Fibroblast of skin of right biceps (primary cell): ENCODE results near the gene TRMT10B.
"Not testable (repeated sequence)": the region's sequence is repeated elsewhere in the genome, so short reads cannot be mapped to it uniquely, and the experiment has no call there.

Experiments
- DNase-seq: peaks from one replicate; pipeline ENCODE4 v3.0.0-alpha.2; 2013

The TRMT10B gene

DNA sequence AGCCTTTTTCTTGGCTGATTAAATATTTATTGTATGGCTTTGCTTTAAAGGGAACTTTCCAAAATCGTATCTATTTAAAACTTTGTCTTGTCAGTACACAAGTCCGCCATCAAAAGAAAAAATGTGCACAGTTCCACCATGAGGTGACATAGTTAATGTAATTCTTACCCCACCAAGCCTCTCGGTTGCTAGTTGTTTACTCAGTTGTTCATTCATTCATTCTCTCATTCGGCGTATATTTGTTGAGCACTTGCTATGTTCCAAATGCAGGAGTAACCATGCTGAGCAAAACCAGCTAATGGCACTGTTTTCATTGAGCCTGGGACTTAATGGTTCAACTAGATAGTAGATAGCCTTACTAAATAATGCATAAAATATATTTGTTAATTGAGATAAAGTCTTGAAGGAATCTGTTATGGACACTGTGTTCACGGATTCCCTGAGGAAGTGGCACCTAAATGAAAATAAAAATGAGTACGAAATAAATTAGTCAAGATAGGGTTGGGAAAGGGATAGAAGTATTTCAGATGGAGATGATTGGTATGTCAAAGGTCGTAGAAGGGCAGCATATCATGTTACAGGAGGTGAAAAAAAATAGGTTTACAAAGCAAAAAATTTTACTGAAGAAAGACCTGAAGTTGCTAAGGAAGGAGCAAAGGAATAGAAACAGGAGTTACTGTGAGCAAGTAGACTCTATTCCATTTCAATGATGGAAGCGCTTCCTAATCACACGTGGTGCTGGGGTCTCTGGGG lies 48.5 kb downstream of the TRMT10B start:
- DNase-seq = no peak

DNA sequence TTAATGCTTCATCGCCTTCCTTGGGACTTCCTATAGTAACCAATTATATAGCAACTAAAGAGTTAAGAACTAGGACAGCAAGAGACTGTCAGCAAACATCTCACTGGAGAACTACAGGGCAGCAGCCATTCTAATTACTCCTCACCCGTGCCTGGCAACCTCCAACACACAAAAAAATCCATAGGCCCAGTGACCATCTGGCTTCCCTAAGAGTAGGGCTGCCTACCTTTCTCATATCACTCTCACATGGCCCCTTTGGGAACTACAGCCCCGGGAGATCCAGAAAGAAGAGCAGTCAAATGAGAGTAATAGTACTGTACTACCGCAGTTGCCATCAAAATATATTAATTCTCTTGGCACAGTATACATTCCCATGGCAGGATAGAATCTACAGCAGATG lies 52.7 kb downstream of the TRMT10B start:
- DNase-seq = no peak

GRCh38 chr9:37809676-37810075 lies 56.1 kb downstream of the TRMT10B start:
- DNase-seq = not testable (repeated sequence)

GRCh38 chr9:37811906-37812476 lies 58.4 kb downstream of the TRMT10B start:
- no peak for DNase-seq

DNA sequence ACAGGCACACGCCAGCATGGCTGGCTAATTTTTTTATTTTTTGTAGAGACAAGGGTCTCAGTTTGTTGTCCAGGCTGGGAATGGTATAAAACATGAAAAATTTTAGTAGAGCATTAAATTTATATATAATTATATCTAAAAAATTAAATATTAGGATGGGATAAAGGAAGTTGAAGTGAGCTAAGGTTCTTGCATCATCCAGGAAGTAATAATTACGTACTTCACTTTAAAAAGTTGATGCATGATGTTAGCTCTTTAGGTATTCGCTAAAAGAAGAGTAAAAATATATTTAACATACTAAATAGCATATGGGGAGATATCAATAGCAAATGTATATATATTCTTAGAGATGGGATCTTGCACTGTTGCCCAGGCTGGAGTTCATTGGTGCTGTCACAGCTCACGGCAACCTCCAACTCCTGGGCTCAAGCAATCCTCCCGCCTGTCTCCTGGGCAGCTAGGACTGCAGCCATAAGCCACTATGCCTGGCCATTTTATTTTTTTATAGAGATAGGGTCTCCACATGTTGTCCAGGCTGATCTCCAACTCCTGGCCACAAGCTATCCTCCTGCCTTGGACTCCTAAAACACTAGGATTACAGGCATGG lies 59.3 kb downstream of the TRMT10B start:
- no peak for DNase-seq

DNA sequence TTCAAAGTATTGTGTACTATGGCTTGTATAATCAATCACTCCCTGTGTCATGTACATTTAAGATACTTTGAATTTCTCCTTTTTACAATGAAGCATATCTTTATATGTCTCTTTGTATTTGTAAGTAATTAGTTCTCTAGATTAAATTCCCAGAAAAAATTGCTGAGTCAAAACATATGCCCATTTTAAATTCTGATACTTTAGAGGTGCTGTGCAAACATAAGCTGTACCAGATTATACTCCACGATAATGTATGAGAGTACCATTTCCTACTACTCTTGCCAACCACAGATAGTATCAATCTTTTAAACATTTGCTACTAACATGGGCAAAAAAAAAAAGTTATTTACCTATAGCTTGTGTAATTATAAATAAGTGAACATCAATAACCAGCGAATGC lies 65.2 kb downstream of the TRMT10B start:
- no peak for DNase-seq

GRCh38 chr9:37820142-37820541 lies 66.5 kb downstream of the TRMT10B start:
- DNase-seq = no peak

DNA sequence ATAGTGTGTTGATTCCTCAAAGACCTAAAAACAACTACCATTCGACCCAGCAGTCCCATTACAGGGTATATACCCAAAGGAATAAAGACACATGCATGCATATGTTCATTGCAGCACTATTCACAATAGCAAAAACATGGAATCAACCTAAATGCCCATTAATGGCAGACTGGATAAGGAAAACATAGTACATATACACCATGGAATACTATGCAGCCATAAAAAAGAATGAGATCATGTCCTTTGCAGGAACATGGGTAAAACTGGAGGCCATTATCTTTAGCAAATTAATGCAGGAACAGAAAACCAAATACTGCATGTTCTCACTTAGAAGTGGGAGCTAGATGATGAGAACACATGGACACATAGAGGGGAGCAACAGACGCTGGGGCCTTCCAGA lies 71.6 kb downstream of the TRMT10B start:
- not testable (repeated sequence) for DNase-seq

GRCh38 chr9:37827483-37828165 lies 74.0 kb downstream of the TRMT10B start:
- no peak for DNase-seq
